Activated CD8-positive, alpha-beta memory T cell treated with anti-CD3 and anti-CD28 coated beads for 36 hours (primary cell): ENCODE data around the gene SCGB1C2. TPM values are rescaled to one million over a fixed set of nuclear protein-coding genes. Genes with fewer than 3 reads are reported as not detected.

ENCODE experiments used
- CTCF ChIA-PET: fragments of 350-600 bp; sonication (Branson Sonifier 250); formaldehyde crosslinking; loops from one replicate; lab custom pipeline; 2021; ENCODE audit warnings: antibody characterized with exemption; lab: Charles Lee
- POLR2A ChIA-PET: fragments of 350-600 bp; sonication (Branson Sonifier 250); formaldehyde crosslinking; loops from one replicate; lab custom pipeline; 2021; ENCODE audit warnings: antibody characterized with exemption; lab: Charles Lee
- total RNA-seq, 2 experiments: library from RNA; stranded (reverse); gene quantifications; one replicate each; pipeline ENCODE4 v1.2.3, GENCODE V29; 2021

Gene SCGB1C2
- total RNA-seq, 2 experiments from 2014 or later = not detected

DNA sequence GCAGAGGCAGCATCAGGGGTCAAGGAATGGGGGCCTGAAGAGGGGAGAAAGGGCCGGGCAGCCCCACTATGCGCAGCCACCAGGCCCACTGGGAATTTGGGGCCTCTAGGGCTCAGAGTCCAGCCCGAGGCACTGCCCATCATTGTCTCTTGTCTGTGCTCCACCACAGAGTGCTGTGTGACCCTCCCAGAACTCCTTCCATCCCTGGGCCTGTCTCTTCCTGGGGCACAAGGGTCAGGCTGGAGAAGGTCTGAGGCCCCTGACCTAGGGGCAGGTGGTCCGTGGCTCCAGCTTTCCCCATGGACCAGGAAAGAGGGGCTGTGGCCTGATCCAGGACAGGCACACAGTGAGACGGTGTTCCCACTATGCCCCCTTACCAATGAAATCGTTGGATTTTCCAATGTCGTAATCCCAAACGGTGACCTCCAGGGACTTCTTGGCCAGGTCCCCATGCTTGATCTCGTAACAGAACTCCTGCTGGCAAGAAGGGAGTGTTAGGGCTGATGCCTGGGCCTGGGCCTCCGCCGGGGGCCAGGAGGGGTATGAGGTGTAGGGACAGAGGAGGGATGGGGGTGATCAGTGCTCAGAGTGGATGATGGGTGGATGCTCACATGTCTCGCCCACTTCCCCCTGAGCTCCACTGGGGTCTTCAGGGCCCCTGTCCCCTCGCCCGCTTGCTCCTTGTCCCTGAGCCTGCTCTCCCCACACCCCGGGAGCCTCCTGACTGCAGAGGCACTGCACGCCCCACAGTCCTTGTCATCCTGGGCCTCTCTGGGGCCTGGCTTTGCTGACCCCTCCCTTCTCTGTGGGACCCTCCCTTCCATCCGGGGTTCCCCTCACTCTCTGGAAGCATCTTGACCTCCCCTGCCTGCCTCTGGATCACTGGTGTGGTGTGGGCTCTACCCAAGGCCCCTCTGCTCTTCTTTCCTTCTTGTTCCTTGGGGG, 10.7 kb downstream of the SCGB1C2 start:
- ChIA-PET CTCF (no interaction called here), POLR2A (no interaction called here)

DNA sequence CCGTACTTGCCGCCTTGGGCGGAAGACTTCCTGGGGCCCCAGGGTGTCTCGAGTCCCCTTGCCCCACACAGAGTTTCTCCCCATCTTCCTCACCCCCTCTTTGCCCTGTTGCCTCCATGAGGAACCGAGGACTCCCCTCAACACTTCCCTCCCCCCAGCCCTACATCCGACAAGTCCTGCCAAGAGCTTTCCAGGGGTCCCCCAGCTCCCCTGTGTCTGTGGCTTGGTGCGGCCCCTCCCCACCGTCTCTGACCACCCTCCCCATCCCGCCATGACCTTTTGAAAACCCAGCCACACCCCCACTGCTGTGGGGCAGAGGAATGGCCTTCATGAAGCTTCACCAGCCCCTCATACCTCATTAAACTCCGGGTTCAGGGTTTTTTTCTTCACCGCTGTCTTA, 11.4 kb downstream of the SCGB1C2 start:
- CTCF ChIA-PET = interaction anchor here (0.6 kb wide), 1 partner anchor 541 kb away, joined by 3 read pairs; no protein-coding TSS in a partner anchor
- POLR2A ChIA-PET = no interaction called here

DNA sequence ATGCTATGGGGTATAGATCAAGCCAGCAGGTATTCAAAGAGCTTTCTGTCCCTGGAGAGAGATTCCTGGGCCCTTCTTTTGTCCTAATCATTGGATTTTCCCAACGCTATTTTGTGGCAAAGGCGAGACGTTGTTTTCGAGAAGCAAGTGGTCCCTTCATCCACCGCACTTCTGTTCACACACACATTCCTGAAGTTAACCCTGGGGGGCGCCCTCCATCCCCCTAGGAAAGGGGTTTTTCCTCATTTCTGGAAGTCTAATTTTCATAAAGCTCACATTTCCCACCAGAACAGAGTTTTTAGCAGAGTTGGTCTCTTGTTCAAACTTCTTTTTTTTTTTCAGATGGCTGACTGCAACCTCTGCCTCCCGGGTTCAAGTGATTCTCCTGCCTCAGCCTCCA, 11.9 kb downstream of the SCGB1C2 start:
- POLR2A ChIA-PET = no interaction called here
- CTCF ChIA-PET = interaction anchor here (0.6 kb wide), 1 partner anchor 540 kb away, joined by 3 read pairs; no protein-coding TSS in a partner anchor

DNA sequence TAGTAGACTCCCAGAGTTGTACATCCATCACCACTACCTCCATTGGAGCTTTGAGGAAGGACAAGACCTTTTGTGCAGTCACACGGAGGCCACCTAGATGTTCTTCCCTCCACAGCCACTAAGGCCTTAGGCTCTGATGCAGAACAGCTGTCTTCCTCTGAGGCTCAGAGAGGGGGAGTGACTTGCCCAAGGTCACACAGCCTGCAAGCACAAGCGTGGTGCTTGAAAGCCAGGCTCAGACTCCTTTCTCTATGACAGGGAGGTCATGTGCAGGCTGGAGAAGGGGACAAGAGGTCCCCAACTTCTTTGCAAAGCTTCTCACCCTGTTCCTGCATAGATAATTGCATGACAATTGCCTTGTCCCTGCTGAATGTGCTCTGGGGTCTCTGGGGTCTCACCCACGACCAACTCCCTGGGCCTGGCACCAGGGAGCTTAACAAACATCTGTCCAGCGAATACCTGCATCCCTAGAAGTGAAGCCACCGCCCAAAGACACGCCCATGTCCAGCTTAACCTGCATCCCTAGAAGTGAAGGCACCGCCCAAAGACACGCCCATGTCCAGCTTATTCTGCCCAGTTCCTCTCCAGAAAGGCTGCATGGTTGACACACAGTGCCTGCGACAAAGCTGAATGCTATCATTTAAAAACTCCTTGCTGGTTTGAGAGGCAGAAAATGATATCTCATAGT, 12.7 kb downstream of the SCGB1C2 start:
- ChIA-PET POLR2A (no interaction called here), CTCF (interaction anchor here (0.6 to 1.1 kb wide), 2 partner anchors 33 to 538 kb away, joined by 3 read pairs; no protein-coding TSS in a partner anchor)

DNA sequence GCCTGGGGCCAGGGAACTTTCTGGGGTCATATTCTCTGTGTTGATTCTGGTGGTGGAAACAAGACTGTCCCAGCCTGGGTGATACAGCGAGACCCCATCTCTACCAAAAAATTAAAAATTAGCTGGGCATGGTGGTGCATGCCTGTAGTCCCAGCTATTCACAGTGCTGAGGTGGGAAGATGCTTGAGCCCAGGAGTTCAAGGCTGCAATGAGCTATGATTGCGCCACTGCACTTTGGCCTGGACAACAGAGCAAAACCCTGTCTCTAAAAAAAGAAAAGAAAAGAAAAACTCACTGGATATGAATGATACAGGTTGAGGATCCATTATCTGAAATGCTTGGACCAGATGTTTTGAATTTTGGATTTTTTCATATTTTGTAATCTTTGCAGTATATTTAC, 13.6 kb downstream of the SCGB1C2 start:
- POLR2A ChIA-PET = no interaction called here
- CTCF ChIA-PET = interaction anchor here (1.1 kb wide), 1 partner anchor 32 kb away, joined by 3 read pairs; no protein-coding TSS in a partner anchor

DNA sequence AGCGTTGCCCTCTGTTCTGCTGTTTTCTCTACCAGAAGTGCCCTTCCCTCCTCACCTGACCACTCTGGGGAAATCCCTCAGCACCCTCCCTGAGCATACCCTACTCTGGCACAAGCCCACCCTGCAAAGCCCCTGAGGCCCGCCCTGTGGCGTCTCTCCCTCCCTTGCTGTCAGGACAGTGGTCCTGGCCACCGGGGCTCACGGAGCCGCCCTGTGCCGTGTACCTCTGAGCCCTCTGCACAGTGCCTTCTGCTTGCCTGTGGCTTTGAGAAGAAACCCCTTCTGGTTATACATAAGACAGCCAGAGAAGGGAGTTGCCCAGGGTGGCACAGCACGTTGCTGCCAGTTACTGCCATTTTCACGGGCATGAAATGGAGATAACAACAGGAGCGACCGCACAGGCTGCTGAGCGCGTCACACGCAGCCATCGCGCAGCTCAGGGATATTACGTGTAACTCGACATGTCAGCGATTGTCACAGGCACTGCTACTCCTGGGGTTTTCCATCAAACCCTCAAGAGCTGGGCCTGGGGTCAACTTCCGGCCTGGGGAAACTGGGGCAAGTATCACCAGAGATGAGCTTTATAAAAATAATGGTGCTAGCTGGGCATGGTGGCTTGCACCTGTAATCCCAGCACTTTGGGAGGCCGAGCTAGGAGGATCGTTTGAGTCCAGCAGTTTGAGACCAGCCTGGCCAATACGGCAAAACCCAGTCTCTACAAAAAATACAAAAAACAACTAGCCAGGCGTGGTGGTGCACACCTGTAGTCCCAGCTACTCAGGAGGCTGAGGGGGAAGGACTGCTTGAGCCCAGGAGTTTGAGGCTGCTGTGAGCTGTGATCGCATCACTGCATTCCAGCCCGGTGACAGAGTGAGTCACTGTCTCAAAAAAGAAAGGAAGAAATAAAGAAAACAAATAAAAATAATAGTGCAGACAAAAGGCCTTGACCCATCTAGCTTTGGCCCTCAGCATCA, 14.8 kb downstream of the SCGB1C2 start:
- CTCF ChIA-PET = no interaction called here
- POLR2A ChIA-PET = no interaction called here

DNA sequence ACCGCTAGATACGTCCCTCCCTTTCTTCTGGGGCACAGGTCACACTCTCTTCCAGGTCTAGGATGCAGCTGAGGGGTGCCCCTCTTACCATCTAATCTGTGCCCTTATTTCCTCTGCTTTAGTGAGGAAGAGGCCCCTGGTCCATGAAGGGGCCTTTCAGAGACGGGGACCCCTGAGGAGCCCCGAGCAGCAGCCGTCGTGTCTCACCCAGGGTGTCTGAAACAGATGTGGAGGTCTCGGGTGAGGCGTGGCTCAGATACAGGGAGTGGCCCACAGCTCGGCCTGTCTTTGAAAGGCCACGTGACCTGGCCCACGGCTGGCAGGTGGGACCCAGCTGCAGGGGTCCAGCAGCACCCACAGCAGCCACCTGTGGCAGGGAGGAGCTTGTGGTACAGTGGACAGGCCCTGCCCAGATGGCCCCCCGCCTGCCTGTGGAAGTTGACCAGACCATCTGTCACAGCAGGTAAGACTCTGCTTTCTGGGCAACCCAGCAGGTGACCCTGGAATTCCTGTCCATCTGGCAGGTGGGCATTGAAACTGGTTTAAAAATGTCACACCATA, 15.6 kb downstream of the SCGB1C2 start:
- ChIA-PET POLR2A (no interaction called here), CTCF (no interaction called here)

DNA sequence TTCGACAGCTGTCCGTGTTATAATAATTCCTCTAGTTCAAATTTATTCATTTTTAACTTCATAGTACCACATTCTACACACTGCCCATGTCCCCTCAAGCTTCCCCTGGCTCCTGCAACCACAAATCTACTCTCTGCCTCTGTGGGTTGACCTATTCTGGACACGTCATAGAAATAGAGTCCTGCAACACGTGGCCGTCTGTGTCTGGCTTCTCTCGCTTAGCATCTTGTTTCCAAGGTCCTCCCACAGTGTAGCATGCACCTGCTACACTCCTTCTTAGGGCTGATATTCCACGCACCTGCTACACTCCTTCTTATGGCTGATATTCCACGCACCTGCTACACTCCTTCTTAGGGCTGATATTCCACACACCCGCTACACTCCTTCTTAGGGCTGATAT, 16.5 kb downstream of the SCGB1C2 start:
- POLR2A ChIA-PET = no interaction called here
- CTCF ChIA-PET = no interaction called here

DNA sequence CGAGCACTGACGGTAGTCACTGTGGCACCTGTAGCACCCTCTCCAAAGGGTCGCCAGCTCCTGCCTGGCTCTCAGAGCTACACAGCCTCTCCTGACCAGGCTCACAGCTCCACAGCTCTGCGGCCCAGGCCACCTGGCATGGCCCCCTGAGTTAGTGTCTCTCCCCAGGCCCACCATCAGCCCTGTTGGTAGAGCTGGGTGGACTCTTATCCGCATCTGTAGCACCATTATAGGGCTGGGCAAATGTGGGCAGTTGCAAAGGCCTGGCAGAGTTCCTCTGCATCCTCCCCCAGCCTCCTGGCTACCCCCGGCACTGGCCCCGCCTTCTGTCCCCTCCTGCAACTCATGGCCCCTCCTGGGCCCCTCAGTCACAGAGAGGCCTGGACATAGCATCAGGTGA, 18.2 kb downstream of the SCGB1C2 start:
- POLR2A ChIA-PET = no interaction called here

DNA sequence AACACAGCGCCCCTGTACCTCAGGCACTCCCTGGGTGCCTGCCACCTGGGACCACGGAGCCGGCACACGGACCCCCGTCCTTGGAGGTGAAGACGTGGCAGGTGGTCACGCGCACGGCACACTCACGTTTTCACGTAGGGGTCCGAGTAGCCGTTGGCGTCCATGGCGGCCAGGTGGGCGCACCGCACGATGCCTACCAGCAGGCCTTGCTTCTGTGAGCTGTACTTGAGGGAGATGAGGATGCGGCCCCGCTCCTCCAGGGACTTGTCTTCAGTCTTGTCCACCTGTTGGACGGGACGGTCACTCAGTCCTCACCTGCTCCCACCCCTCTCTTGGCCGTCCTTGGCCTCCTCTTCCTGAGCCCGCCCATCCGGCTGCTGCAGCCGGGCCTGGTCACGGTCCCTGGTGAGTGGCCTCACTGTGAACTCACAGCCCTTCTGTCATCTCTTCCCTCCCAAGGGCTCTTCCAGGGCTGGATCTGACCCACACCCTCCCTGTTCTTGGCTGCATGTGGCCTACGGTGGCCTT, 18.8 kb downstream of the SCGB1C2 start:
- ChIA-PET CTCF (no interaction called here), POLR2A (no interaction called here)

More for the DNA sequence above, 18.2 kb downstream of the SCGB1C2 start:
- CTCF ChIA-PET = no interaction called here

DNA sequence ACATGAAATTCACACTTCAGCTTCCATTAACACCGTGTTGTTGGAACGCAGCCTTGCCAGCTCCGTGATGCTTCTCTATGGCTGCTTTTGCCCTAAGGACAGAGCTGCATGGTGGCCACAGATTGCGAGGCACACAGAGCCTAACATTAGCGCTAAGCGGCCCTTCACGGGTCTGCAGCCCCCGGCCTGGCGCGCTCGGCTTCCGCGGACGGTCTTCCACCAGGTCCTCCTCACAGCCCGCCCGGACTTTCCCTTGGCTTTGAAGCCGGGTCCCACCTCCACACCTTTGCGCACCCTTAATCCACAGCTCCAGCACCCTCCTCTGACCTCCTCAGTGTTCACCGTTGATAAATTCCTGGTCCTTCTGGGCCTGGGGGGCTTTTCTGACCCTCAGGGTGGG, 19.6 kb downstream of the SCGB1C2 start:
- CTCF ChIA-PET = no interaction called here
- POLR2A ChIA-PET = no interaction called here

DNA sequence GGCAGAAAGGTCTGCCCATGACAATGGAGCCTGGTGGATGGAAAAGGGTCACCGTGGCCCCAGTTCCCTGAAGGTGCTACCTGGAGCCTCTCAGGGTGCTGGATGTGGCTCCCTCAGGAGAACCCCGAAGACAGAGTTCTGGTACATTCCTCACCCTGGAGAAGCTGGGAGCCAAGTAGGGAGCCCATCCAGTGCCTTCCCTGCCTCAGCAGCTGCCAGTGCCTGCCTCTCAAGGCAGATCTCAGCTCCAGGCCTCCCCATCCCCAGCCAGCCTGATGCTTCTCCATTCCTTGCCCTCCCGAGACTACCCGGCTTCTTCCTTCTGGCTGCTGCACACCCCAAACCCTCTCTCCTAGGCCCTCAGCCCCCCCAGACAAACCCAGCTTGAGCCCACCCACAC, 20.5 kb downstream of the SCGB1C2 start:
- ChIA-PET CTCF (no interaction called here), POLR2A (no interaction called here)

DNA sequence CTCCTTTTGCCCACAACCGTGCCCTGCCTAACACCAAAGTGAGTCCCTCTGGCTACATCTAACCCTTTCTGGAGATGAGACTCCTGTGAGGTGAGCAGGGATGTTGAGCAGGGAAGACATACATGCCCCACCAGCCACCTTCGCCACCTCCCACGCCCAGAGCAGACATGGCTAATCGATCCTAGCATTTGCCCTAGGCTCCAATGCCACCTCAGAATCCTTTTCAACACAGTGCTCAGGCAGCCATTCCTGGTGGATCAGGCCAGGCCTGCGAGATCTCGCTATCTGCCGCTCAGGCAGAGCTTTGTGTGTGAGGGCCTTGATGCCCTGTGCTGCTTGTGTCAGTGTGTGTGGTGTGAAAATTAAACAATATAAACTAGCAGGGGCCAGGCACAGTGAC, 21.0 kb downstream of the SCGB1C2 start:
- ChIA-PET CTCF (no interaction called here), POLR2A (no interaction called here)

DNA sequence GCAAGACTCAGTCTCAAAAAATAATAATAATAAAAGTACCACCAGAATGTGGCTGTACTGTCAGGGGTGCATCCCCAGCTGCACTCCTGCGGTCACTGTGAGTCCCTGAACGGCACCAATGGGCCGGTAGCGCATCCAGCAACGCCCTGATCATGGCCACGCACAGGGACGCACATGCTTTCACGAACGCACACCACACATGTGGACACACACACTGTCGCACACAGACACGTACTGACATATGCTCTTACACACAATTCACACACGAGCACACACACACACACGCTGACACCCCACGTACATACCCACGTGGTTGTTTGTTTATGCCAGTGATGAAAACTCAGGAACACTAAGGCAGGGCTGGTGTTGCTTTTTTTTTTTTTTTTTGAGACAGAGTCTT, 22.2 kb downstream of the SCGB1C2 start:
- ChIA-PET CTCF (no interaction called here), POLR2A (no interaction called here)

DNA sequence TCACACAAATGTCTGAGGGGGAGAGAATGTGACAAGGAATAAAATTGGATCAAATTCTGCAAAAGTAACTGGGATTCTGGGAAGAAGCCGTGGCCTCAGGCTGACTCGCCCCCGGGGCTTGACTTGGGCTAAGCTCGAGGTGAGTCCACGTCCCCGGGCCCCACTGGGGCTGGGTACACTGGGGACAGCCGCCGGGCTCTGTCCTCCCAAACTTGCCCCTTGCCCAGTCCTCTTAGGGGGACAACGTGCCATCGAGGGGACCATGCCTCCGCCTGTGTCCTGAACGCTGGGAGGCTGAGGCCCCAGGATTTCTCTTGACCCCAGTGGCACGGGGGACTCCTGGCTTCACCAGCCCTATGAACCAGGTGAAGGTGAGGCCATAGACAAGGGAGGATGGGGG, 23.0 kb downstream of the SCGB1C2 start:
- CTCF ChIA-PET = no interaction called here
- POLR2A ChIA-PET = no interaction called here

DNA sequence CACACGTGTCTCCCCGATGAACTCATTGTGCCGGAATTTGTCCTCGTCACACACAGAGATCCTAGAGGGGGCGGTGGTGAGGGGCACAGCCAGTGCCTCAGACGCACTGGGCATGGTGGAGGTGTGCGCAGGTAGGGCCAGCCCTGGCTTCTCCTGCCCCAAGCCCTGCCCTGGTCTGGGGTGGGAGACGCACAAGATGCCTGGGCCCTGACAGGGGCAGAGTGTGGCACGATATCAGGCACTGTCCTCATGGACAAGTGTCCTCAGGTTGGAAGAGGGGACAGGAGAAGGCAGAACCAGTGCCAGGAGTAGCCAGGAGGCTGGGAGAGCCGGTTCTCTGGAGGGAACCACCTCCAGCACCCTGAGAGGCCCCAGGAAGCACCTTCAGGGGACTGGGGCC, 24.1 kb downstream of the SCGB1C2 start:
- POLR2A ChIA-PET = no interaction called here
- CTCF ChIA-PET = no interaction called here

DNA sequence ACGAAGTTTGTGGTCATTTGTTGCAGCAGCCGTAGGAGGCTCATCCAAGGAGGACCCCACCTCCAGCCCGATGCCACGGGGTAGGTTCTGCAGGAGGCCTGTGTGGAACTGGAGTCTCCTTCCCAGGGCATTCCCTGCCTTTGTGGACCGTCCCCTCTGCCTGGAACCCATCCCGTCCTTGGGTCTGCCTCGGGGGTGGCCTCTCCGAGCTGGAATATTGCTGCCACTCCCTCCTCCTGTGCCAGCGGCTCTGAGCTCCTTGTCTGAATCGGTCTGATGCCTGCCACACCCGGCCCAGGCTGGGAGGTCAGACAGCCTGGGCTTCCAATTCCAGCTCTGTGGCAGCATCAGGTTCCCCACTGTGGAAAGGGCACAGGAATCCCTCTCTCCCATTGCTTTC, 25.3 kb downstream of the SCGB1C2 start:
- CTCF ChIA-PET = no interaction called here
- POLR2A ChIA-PET = no interaction called here

DNA sequence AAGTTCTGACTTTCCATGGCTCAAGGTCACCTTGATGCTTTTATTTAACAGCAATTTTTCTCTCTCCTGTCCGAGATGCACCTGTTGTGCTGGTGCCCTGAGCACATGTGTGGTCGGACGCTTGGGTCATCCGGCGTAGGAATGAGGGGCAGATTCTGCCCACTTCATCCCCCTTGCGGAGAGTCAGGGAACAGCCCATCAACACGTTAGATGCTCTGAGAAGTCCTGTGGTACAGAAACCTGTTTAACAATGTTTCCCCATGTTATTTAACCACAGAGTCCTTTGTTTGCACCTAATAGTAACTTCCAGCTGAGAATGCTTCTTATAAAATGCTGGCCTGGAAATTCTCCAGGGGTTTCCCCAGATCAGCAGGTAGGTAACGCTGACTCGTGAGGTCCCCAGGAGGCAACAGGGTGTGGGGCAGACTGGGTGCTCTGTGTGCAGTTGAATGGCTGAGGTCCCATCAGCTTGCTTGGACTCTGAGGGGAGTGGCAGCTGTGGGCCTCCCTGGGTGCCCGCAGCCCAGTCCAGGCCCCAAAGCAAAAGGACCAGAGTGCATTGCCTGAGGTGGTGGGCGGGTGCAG, 26.2 kb downstream of the SCGB1C2 start:
- ChIA-PET CTCF (no interaction called here), POLR2A (no interaction called here)
